NCI-H2081 (cell line): Measurements from ENCODE around the gene COL9A1.

ENCODE experiments used
- DNase-seq, 2 experiments: peaks; one replicate each; lab custom pipeline; 2025; lab: John Stamatoyannopoulos, UW

The COL9A1 gene

DNA sequence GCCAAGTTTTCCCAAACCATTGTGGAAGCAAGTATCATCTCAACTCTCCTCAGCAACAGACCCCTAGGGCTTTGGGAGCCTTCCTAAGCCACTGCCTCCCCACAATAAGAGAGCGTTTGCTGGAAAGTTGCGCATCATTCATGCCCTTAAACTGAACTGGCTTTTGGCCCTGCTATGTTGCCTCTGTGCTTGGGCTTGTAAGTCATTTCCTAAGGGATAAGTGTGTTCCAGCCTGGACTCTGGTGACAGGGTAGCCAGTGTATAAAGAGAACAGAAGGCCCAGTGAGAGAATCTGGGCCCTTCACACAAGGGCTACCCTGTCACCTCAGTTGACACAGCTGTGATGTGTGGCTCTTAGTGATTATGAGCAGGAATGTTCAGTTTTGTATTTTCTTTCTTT lies 77.8 kb downstream of the COL9A1 start:
- DNase-seq = no peak

DNA sequence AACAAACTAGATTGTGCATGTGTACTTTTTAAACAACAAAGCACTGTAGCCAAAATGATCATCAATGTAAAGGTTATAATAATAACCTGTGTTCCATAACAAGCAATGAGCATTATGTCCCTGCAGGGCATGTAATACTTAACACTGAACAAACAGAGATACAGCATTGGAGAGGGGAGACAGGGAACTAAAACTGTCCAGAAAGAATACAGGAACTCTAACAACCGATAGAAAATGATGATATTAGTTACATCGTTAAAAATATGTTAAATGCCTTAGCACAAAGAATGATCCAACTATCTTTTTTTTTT lies 80.5 kb downstream of the COL9A1 start:
- DNase-seq = peak; percentile 5 to 42

DNA sequence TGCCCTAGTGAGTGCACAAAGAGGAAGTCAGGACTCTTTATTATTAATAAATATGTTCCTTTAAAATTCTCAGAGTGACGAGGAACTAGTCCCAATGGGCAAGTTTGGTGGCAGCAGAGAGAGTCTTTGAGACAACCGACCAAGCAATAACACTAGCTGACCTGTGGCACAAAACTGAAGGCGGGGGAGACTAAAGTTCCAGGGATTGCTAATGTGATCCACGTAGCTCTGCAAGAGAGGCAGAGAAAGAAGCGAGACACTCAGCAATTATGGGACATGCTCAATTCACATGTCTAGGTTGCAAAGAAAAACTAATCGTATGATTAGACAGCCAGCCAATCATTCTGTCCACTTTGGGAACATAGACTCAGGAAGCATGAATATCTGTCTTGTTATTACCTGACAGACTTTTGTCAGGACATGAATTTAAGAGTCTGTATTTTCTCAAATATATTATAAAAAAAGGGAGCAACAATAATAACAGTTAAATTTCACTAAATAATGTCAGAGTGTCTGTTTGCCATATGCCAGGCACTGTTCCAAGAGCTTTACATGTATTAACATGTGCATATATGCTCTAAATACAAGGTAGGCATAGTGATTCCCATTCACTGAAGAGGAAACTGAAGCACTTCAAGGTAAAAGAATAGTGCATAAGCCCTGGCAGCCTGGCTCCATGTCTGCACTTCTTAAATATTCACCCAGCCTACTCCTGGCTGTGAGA lies 81.0 kb downstream of the COL9A1 start:
- DNase-seq = no peak

DNA sequence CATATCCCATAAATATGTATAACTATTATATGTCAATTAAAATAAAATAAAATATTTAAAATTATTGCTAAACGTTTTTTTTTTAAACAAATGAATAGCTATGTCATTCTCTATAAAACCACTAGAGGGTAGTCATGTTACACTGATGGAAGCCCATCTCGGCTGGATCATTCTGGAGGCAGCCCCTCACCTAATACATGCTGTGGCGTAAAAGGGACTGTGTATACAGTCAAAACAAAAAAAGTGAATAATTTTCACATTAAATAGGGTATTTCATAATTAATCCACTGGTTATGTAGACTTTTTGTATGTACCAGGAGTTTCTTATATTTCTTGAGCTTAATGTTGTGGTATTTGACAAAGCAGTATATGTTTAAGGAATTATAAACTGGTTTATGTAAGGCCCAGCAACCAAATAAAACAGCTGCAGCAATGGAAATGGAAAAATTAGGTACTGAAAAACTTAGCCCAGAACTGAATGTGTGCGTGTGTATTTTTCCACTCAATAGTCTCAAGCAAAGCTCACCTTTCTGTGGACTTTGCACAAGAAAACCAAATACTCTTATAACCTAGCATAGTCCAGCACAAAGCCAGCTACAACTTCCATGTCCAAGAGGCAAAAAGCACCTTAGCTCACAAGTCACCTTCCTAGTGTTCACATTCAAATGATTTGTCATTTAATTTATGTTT lies 81.7 kb downstream of the COL9A1 start:
- DNase-seq = peak; percentile 39 to 46

DNA sequence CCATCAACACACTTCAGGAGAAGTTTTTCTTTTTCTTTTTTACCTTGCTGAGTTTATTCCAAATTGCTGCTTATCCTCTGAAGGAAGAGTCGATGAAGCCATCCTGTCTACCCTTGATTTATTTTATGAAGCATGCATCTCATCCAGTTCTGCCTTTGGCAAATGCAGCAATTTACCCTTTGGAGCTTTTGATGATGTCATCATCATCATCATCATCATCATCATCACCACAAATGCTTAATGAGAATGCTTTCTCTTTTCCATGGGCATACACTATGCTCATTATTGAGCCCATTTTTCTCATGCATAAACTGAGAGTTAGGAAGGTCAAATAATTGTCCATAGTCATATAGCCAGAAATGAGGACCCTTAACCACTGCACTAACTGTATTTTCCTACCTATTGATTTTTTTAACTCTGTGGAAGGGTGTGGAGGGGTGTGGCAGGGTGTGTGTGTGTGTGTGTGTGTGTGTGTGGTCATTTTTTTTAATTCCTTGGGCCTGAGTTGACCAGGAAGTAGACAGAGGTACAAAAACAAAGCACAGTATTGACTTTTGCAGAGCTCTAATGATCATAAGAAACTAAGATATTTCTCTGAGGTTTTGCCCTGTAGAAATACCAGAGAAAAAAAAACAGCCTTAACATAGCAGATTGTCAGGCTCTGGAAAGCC lies 82.8 kb downstream of the COL9A1 start:
- no peak for DNase-seq

DNA sequence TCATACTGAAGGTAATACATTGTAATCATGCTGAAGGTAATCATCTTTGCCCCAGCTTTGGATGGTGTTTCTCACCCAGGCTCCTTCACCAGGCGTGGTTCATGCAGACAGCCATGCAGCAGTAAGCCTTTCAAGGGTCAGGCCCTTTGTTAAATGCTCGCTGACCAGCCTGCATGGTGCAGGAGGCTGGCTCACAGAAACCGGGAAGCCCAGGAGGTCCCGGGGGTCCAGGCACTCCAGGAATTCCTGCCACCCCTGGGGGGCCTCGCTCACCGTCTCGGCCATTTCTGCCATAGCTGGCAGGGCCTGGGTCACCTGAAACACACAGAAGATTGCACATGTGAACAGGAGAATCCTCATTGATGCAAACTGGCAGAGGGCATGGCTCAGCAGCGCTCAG lies 86.1 kb downstream of the COL9A1 start:
- DNase-seq = no peak

DNA sequence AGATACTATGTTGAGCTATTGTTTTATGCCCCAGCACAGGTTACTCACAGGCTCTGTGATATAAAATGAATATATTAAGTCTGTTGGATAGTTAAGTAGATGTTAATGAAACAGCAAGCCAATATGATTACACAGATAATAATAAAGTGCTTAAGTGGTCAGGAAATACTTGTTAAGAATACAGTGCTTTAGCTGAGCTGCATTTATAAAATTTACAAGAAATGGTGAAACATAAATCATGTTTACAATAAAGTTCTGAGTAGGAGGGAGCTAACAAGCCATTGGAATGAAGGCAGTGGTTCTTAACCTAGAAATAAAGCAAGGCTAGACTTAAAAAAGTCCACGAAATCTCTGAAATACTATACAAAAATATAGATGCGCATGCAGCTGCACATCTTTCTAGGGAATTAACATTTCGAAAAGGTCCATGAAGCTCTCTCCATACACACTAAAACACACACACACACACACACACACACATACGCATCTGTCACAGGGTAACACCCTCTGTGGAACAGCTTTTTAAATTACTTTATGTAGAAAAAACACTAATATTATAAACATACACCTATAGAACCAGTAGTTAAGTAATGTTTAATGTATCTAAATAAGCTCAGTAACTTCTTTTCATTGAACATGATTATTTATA lies 87.3 kb downstream of the COL9A1 start:
- no peak for DNase-seq

DNA sequence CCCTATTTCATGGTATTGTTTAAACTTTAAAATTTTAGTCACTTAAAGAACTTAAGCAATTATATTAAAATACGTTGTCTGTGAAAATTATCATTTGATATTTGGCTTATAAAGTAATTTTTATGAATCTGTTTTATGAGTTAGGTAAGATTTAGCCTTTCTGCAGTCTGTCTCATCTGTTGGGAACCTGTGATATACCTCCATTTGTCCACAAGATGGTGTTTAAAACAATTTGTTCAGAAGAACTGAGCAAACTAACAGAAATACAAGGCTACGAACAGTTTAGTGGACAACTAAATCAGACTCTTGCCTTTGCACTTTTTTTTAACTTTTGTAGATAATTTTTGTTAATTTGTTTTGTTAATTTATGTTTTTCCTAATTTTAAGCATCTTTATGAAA lies 92.4 kb downstream of the COL9A1 start:
- DNase-seq = no peak

DNA sequence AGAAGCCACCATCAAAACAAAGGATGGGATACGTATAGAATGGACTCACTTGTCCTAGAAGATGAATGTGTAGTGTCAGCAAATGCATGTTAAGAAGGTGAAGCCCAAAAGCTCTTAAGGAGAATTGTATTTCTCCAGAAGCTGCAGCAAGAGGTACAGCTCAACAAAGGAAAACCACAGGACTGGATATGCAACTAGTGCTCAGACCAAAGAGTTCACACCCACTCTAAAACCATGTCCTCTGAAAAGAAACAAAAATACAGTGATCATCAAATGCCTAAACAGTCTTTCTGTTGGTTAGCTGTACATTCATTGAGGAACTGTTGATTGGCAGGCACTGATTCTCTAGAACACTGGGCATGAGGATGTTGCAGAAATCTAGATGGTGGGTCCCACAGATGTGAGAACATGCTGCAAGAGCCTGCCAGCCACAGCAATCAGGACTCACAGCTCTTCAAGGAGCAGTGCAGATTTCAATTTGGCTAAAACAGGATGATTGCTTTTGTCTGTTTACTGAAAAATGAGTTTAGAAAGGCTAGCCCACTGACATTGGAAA lies 94.6 kb downstream of the COL9A1 start:
- DNase-seq = no peak

DNA sequence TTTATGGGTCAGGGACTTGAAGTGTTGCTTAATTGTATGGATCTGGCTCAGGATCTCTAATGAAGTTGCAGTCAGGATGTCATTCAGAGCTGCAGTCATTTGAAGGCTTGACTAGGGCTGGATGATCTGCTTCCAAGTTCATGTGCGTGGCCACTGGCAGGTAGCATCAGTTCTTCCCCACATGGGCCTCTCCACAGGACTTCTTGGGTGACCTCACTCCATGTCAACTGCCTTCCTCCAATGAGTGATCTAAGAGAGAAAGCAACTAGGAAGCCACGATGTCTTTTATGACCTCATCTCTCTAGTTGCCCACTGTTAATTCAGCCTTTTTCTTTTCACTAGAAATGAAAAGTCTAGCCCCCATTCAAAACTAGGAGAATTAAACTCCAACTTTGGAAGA lies 104.1 kb downstream of the COL9A1 start:
- DNase-seq = no peak

DNA sequence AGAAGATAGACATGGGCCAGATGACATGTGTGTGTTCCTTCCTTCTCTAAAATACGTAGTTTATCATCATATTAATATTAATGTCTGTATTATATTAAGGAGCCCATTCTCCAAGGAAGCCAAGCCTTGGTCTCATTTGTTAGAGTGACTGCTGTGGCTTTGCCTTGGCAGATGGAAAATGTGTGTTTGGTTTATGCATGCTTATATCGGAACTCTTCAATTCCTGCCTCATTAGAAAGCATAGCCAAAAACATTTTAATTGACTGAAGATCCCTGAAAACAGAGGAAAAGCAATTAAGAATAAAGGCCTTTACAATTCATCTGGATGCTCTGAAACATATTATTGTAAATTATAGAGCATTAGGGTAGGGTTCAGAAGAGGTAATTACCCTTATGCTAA lies 106.4 kb downstream of the COL9A1 start:
- DNase-seq = no peak

DNA sequence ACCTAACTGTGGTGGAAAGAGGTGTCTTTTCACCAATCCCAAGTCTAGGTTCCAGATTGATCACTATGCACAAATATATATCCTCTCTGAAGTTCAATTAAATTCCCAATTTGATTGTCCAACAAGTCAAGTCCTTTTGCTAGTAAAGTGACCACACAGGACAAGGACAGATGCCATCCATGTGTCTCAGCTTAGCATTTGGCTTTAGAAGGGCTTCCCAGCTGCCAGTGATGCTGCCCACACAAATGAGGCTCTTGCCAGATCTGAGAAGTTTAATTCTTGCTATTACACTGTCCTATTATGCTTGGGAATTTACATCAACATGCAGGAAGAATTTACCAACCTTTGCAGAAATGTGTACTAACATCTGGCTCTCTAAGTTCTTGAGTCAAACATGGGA lies 108.5 kb downstream of the COL9A1 start:
- DNase-seq = no peak

DNA sequence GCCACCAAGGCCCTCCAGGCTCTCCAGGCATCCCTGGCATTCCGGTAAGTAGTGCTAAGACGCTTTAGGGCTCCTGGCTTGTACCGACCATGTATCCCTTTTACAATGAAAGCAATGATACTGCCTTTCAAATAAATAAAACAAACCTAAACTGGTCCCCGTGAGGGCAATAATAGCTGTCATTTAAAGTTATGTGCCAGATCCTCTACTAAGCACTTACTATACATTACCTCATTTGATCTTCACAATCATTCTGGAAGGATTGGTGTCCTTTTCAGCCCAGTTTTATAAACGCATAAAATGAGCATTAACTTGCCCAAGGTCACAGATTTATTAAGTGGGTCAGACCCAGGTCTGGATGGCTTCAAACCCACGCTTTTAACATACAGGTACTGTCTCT lies 114.7 kb downstream of the COL9A1 start:
- DNase-seq = no peak

DNA sequence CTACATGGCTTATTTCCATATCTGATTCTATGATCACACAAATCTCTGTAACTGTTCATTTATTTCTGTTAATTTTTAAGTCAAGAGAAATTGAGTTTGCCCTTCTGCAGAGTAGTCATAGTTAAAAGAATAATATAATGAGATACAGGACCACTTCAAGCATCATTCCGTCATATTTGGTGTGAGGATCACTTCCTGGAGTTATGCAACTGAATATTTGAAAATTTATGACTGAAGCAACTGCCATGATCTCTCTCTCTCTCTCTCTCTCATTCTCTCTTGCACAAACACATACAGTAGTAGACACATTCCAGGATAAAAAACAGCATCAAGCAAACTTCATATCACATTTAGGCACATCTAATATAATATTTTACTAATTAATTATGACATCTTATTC lies 116.4 kb downstream of the COL9A1 start:
- DNase-seq = no peak

DNA sequence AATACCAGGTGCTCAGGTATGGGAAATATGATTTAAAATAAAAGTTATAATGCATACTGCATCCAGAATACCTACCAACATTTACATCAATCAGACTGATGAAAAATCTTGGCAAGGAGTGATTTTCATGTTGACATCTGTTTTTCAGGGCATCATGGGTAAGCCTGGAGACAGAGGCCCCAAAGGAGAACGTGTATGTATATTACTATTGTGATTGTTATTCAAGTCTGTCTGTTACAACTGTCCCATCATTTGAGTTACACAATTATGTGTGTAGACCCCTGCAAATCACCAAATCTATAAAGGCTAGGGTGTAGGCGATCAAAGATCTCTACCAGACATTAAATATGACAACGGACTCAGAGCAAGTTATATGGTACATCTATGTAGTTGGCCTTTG lies 118.2 kb downstream of the COL9A1 start:
- no peak for DNase-seq

DNA sequence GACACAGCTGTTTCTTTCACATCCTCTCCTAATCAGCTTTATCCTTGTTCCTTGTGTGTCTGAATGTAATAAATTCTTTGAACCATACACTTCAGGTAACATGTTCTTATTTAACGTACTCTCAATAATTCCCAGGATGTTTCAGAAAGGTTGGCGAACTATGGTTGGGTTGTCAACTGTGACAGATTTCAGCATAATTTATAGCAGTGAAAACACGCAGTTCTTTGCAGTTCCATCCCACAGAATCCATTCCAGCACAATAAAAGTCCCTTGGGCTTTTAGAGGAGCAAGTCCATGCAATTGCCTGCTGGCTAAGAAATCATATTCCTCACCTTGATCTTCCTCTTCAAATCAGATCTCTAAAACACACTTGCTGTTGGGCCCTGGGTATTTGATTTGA lies 119.3 kb downstream of the COL9A1 start:
- DNase-seq = no peak

DNA sequence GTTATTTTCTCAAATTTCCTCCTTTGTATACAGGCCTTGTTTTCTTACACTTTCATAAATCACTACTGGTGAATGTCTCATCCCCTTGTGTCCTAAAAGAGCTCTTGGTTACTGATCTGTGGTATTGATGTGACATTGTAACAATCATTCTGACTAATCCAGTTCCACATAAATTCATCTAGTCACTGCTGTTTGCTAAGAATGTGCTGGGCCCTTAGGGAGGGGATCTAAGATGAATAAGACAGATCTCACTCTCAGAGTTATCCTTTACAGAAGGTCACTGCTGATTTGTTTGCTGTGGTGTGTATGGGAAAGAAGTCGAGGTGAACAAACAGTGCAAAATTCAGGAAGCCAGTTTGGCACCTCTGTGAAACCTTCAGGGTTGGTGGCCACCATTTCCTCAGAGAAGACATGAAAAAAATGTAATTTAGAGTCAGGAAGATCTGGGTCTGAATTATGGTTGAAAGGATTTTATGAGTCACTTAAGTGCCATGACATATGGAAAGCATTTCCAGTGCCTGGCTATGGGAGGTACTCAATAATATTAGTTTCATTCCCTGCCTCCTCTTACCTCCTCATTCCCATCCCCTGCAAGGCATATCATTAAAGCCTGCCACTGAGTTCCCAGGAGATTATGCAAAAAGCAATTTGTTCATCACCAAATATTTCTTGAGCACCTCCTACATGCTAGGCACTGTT lies 121.8 kb downstream of the COL9A1 start:
- DNase-seq = no peak

DNA sequence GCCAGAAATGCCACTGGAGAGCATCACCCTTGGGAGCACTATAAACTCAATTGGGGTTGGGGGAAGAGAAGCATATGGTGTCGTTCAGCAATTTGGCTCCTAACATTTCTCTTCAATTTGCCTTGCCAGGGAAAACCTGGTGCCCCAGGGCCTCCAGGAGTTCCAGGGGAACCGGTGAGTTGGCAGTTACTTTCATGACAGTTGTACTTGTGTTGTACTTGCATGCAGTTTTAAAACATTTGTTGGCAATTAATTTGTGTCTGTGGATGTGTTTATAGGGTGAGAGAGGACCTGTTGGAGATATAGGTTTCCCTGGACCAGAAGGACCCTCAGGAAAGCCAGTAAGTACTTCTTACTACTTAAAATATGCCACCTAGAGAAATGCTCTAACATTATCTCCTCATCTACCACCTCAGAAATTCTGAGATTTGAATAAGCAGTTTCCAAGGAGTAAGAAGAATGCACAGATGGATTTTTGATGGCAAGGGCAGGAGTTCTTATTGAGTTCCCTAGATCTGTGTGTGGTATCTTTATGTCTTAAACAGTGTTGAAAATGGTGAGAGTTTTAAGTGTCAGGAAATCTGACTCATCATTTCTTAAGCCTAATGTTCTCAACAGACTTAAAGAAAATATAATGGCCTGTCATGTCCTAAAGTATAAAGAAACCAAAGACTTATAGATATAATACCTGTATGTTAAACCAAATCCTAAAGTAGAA lies 122.5 kb downstream of the COL9A1 start:
- DNase-seq = no peak

DNA sequence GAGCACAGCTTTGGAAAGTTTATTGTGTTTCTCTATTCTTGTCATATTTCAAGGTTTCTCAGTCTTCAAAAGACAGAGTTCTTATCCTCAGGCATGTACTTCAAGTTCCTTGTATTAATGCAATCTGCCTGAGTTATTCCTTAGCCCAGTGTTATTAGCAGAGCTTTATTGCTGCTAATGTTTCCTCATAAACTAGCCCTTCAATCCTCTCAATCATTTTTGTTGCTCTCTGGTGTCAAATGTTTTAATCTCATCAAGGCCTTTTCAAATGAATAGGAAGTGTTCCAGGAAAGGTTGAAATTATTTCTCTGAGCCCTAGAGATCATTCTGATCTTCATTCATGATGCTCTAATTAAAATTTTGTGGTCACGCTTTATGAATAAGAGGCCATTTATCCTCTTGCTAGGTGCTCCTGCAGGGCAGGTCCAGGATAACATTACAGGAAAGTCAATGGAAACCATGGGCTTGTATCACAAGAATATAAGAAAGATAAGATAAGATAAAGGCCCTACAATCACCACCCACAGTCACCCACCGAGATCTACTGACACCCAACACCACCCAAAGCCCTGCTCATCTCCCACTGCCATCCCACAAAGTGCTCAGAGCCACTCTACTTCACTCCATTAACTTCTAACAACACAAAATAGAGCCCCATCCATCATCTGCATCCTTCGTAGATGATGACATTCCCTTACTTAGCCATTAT lies 125.9 kb downstream of the COL9A1 start:
- no peak for DNase-seq

DNA sequence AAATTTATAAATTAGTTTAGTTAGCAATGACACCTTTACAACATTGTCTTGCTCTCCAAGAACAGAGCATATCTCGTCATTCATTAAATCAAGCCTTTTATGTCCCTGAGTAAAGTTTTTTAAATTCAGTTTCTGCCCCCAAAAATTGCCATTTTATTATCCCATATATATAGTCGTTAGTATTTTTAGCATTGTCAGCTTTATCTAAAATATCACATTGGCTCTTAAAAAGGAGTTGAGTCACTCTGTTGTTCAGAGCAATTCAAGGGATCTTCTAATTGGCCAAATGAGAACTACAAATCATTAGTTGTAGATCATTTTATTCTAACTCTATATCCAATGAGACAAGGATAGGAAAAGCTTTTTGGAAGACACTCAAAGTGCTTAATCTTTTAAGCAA lies 127.1 kb downstream of the COL9A1 start:
- no peak for DNase-seq

DNA sequence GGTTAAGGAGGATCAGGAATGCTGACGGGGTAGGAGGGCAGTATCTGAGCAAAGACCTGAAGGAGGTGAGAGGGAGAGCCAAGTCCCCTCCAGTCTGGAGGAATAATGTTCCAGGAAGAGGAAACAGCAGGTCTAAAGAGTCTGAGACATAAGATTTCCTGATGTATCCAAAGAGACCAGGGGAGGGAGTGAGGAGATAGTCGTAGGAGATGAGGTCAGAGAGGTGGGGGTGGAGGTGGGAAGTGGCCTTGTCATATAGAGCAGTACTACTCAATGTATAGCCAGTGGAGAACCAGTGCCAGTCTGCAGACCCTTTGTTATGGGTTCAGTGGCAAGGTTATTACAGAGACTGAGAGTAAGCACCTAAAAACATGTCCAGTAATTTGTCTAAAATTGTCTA lies 130.6 kb downstream of the COL9A1 start:
- DNase-seq = no peak
